Prostate gland (tissue), 2 donors: ENCODE measurements around the gene CEP112.

Experiments
- CTCF ChIP-seq, 4 experiments: fragments of 200-600 bp in 2 of 4; fragments of 450-650 bp in 2 of 4; sonication (generic) in 2 of 4; IDR thresholded peaks; 1 replicate in 3 of 4; 2 replicates in 1 of 4; pipeline ENCODE4 v1.5.1; 2016 to 2019; ENCODE audit warnings: antibody characterized with exemption in 4 of 4, mild to moderate bottlenecking in 2 of 4, moderate library complexity in 2 of 4
- POLR2A ChIP-seq: fragments of 450-650 bp; IDR thresholded peaks from one replicate; pipeline ENCODE4 v1.6.1; 2016; ENCODE audit warnings: antibody characterized with exemption, mild to moderate bottlenecking
- POLR2AphosphoS5 ChIP-seq: sonication (generic); formaldehyde crosslinking; IDR thresholded peaks from one replicate; pipeline ENCODE4 v1.6.1; 2017; ENCODE audit warnings: antibody characterized with exemption

GRCh38 chr17:65785109-65785508, 406.8 kb downstream of the CEP112 start:
- no peak for TF ChIP-seq CTCF (IDR thresholded peaks at IDR 0.05)
- no peak for TF ChIP-seq POLR2A
- TF ChIP-seq POLR2AphosphoS5 = peak; percentile 93
